Keratinocyte (primary cell): ENCODE data around the gene GFI1B. TPM values are rescaled to one million over a fixed set of nuclear protein-coding genes. Genes with fewer than 3 reads are reported as not detected.

Source experiments
- DNase-seq: peaks from one replicate; pipeline ENCODE4 v3.0.0-alpha.2; 2011; ENCODE audit warnings: low read depth, missing footprints, low spot score
- FAIRE-seq: peaks from 2 replicates; lab custom pipeline; 2011; peaks lifted over from hg19 to GRCh38; lab: Jason Lieb, UNC
- H2AFZ ChIP-seq: 2 replicates; pipeline ENCODE4 v1.6.0; 2012; ENCODE audit warnings: low read length, control low read depth, inconsistent platforms; ENCODE audit not compliant: control insufficient read depth
- H3K27ac ChIP-seq: 2 replicates; pipeline ENCODE4 v1.5.1; 2011; ENCODE audit warnings: low read length; ENCODE audit not compliant: control insufficient read depth, insufficient read depth
- H3K27me3 ChIP-seq: 3 replicates; pipeline ENCODE4 v1.6.0; 2011; ENCODE audit warnings: low read length; ENCODE audit not compliant: control insufficient read depth, insufficient read depth; ENCODE audit errors: extremely low read depth
- H3K36me3 ChIP-seq, 2 experiments: 2 replicates in 1 of 2; 3 replicates in 1 of 2; pipeline ENCODE4 v1.5.1; 2011; ENCODE audit warnings: low read length in 2 of 2, mild to moderate bottlenecking in 1 of 2; ENCODE audit not compliant: control insufficient read depth in 2 of 2, insufficient read depth in 2 of 2; ENCODE audit errors: extremely low read depth in 1 of 2
- H3K4me1 ChIP-seq: 3 replicates; pipeline ENCODE4 v1.5.1; 2011; ENCODE audit warnings: low read length; ENCODE audit not compliant: control insufficient read depth, insufficient read depth; ENCODE audit errors: extremely low read depth
- H3K4me2 ChIP-seq: 3 replicates; pipeline ENCODE4 v1.6.0; 2011; ENCODE audit warnings: low read depth, low read length; ENCODE audit not compliant: control insufficient read depth, insufficient read depth; ENCODE audit errors: extremely low read depth
- H3K4me3 ChIP-seq, 3 experiments: fragments of 200-600 bp in 1 of 3; sonication (generic) in 1 of 3; 2 replicates in 2 of 3; 3 replicates in 1 of 3; pipeline ENCODE4 v1.5.1; 2011 to 2016; ENCODE audit warnings: low read length in 3 of 3, mild to moderate bottlenecking in 3 of 3, control low read depth in 2 of 3, inconsistent platforms in 1 of 3, low read depth in 1 of 3, mixed read lengths in 1 of 3, mixed run types in 1 of 3, moderate library complexity in 1 of 3; ENCODE audit not compliant: control insufficient read depth in 2 of 3, insufficient read depth in 2 of 3; ENCODE audit errors: extremely low read depth in 1 of 3
- H3K79me2 ChIP-seq: 2 replicates; pipeline ENCODE4 v1.6.0; 2012; ENCODE audit warnings: low read length; ENCODE audit not compliant: control insufficient read depth, insufficient read depth
- H3K9ac ChIP-seq: 3 replicates; pipeline ENCODE4 v1.6.0; 2011; ENCODE audit warnings: low read length; ENCODE audit not compliant: control insufficient read depth, insufficient read depth; ENCODE audit errors: extremely low read depth
- H3K9me1 ChIP-seq: 3 replicates; pipeline ENCODE4 v1.6.0; 2011; ENCODE audit warnings: low read length; ENCODE audit not compliant: control insufficient read depth, insufficient read depth; ENCODE audit errors: extremely low read depth
- H3K9me3 ChIP-seq: 2 replicates; pipeline ENCODE4 v1.5.1; 2012; ENCODE audit warnings: low read depth, low read length; ENCODE audit not compliant: control insufficient read depth
- H4K20me1 ChIP-seq: 3 replicates; pipeline ENCODE4 v1.6.0; 2011; ENCODE audit warnings: low read length; ENCODE audit not compliant: control insufficient read depth, insufficient read depth; ENCODE audit errors: extremely low read depth
- EZH2 ChIP-seq: IDR thresholded peaks from one replicate; pipeline ENCODE4 v1.6.1; 2012; ENCODE audit warnings: inconsistent platforms, mild to moderate bottlenecking, low read length, moderate library complexity
- dilution Hi-C: fragments of 300-500 bp; cut with MboI; formaldehyde crosslinking; loops from one replicate; pipeline ENCODE4 v1.7.0; 2020; ENCODE audit warnings: low sequenced_read_pairs; ENCODE audit not compliant: extremely low pct_ligation_motif_present
- polyA plus RNA-seq, 5 experiments: library from polyadenylated mRNA; depleted of rRNA in 3 of 5; stranded (reverse) in 3 of 5; stranded (forward) in 1 of 5; unstranded in 1 of 5; fragments of >200 nt; gene quantifications; 1 replicate in 1 of 5; 2 replicates in 3 of 5; 3 replicates in 1 of 5; pipeline versions ENCODE4 v1.2.1 to v1.2.3, GENCODE V29; 2011 to 2012; ENCODE audit warnings: missing spikeins in 2 of 5, low read depth in 1 of 5, low replicate concordance in 1 of 5
- TF ChIP-seq, protein P1 (sequence below), 3 experiments: IDR thresholded peaks in 1 of 3; conservative IDR thresholded peaks in 1 of 3; optimal IDR thresholded peaks in 1 of 3; 2 replicates in 2 of 3; 3 replicates in 1 of 3; pipeline versions ENCODE3 to v1.5.1; 2011; ENCODE audit warnings: low read length in 3 of 3, mild to moderate bottlenecking in 3 of 3, moderate library complexity in 2 of 3, control low read depth in 1 of 3, inconsistent platforms in 1 of 3; ENCODE audit not compliant: insufficient read depth in 2 of 3; ENCODE audit errors: extremely low read depth in 1 of 3

GFI1B gene
- polyA plus RNA-seq, 1 donor (not counting 4 experiments of a cell fraction or from before 2014, with no cell fraction given) = not detected

- TF ChIP-seq, protein P1, sequence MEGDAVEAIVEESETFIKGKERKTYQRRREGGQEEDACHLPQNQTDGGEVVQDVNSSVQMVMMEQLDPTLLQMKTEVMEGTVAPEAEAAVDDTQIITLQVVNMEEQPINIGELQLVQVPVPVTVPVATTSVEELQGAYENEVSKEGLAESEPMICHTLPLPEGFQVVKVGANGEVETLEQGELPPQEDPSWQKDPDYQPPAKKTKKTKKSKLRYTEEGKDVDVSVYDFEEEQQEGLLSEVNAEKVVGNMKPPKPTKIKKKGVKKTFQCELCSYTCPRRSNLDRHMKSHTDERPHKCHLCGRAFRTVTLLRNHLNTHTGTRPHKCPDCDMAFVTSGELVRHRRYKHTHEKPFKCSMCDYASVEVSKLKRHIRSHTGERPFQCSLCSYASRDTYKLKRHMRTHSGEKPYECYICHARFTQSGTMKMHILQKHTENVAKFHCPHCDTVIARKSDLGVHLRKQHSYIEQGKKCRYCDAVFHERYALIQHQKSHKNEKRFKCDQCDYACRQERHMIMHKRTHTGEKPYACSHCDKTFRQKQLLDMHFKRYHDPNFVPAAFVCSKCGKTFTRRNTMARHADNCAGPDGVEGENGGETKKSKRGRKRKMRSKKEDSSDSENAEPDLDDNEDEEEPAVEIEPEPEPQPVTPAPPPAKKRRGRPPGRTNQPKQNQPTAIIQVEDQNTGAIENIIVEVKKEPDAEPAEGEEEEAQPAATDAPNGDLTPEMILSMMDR (optimal IDR thresholded peaks at IDR 0.05 in 1 of 3, IDR thresholded peaks at IDR 0.05 in 1 of 3, conservative IDR thresholded peaks at IDR 0.05 in 1 of 3; ENCODE audit: extremely low read depth in 1 of 3, insufficient read depth in 2 of 3, low read length in 3 of 3) = no peak
- TF ChIP-seq EZH2 = no peak
- no peak overlapping the region for H3K4me3 ChIP-seq
- peaks cover 11% of the 10 kb centered on the region for H3K4me1 ChIP-seq
- no peaks in the 10 kb centered on the region for H3K9me3 ChIP-seq
- no peak overlapping the region for H3K9ac ChIP-seq
- DNase-seq = no peak
- peaks cover 24% of the 10 kb centered on the region for H3K27me3 ChIP-seq
- H2AFZ ChIP-seq = no peak overlapping the region
- H3K4me2 ChIP-seq = no peak overlapping the region
- H3K79me2 ChIP-seq = no peaks in the 10 kb centered on the region
- dilution Hi-C loops = no loop called here
- H3K27ac ChIP-seq = no peak overlapping the region
- H3K9me1 ChIP-seq = no peaks in the 10 kb centered on the region
- H4K20me1 ChIP-seq = no peaks in the 10 kb centered on the region
- FAIRE-seq = no peak
- H3K36me3 ChIP-seq = no peaks in the 10 kb centered on the region
These were observed 24.6 kb downstream of the GFI1B start for GRCh38 chr9:133003071-133003461.

DNA sequence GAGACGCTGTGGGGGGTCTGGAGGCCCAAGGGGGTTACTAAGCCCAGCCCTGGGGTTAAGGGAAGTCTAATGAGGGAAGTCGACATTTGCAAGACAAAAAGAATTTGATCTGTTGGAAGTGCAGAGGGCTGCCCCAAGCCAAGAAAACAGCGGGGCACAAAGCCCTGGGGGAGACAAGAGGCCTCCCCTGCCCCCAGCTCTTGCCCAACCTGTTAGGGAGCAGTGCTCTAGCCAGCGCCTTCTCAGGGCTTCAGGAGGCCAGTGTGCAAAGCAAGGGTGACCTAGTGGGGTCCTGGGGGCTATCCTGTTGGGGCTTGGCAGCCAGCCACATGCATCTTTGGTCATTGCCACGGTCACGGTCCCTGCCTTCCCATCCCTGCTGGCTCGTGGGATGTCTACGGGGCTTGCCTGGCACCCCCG is 25.2 kb downstream of the GFI1B start:
- H3K9ac ChIP-seq = no peak overlapping the region
- no peak for FAIRE-seq

More for the DNA sequence above, 25.2 kb downstream of the GFI1B start:
- dilution Hi-C loops = no loop called here
- H3K9me3 ChIP-seq = no peaks in the 10 kb centered on the region
- no peak overlapping the region for H3K4me2 ChIP-seq
- peaks cover 24% of the 10 kb centered on the region for H3K27me3 ChIP-seq
- no peak overlapping the region for H3K4me3 ChIP-seq
- no peak for DNase-seq
- no peaks in the 10 kb centered on the region for H3K79me2 ChIP-seq
- no peaks in the 10 kb centered on the region for H4K20me1 ChIP-seq
- no peak for TF ChIP-seq EZH2
- TF ChIP-seq, protein P1 (optimal IDR thresholded peaks at IDR 0.05 in 1 of 3, IDR thresholded peaks at IDR 0.05 in 1 of 3, conservative IDR thresholded peaks at IDR 0.05 in 1 of 3; ENCODE audit: extremely low read depth in 1 of 3, insufficient read depth in 2 of 3, low read length in 3 of 3) = no peak
- H3K36me3 ChIP-seq = no peaks in the 10 kb centered on the region
- H3K4me1 ChIP-seq = peaks cover 11% of the 10 kb centered on the region
- H2AFZ ChIP-seq = no peak overlapping the region
- no peak overlapping the region for H3K27ac ChIP-seq
- H3K9me1 ChIP-seq = no peaks in the 10 kb centered on the region
